HepG2 (cell line): ENCODE measurements around the gene SHTN1. TPM values are rescaled to one million over a fixed set of nuclear protein-coding genes. Genes with fewer than 3 reads are reported as not detected.

Experiments
- AGO2 ChIP-seq: fragments of 200-400 bp; formaldehyde crosslinking; optimal IDR thresholded peaks from 2 replicates; pipeline ENCODE3; 2017; ENCODE audit warnings: mild to moderate bottlenecking, low read depth, low read length, moderate library complexity
- ARNT2 ChIP-seq: sonication (generic); formaldehyde crosslinking; IDR thresholded peaks from 2 replicates; pipeline ENCODE4 v1.8.0; 2022; ENCODE audit warnings: mild to moderate bottlenecking, low read depth, missing genetic modification reagents, moderate library complexity
- BORCS8-MEF2B ChIP-seq: sonication (generic); formaldehyde crosslinking; IDR thresholded peaks from 2 replicates; pipeline ENCODE4 v1.8.0; 2022; ENCODE audit warnings: mild to moderate bottlenecking, missing genetic modification reagents
- HBP1 ChIP-seq: IDR thresholded peaks from 2 replicates; pipeline ENCODE4 v1.6.1; 2016; ENCODE audit warnings: low read depth, control low read depth
- MAX ChIP-seq: IDR thresholded peaks from 2 replicates; pipeline ENCODE4 v1.6.1; 2012; ENCODE audit warnings: inconsistent platforms
- MED13 ChIP-seq: sonication (generic); formaldehyde crosslinking; IDR thresholded peaks from 2 replicates; pipeline ENCODE4 v1.5.0; 2020; ENCODE audit warnings: missing genetic modification reagents
- MED8 ChIP-seq: sonication (generic); formaldehyde crosslinking; IDR thresholded peaks from 2 replicates; pipeline ENCODE4 v1.8.1; 2023; ENCODE audit warnings: mild to moderate bottlenecking, missing genetic modification reagents; ENCODE audit not compliant: insufficient replicate concordance
- NFAT5 ChIP-seq: sonication (generic); formaldehyde crosslinking; IDR thresholded peaks from 2 replicates; pipeline ENCODE4 v1.4.0; 2020; ENCODE audit warnings: missing genetic modification reagents
- NFATC3 ChIP-seq: sonication (generic); formaldehyde crosslinking; IDR thresholded peaks from 2 replicates; pipeline ENCODE4 v1.5.1; 2020; ENCODE audit warnings: mild to moderate bottlenecking, missing genetic modification reagents
- NFRKB ChIP-seq: fragments of 450-650 bp; IDR thresholded peaks from 2 replicates; pipeline ENCODE4 v1.6.1; 2017
- REL ChIP-seq: sonication (generic); formaldehyde crosslinking; conservative IDR thresholded peaks from 2 replicates; pipeline ENCODE4 v1.8.0; 2022; ENCODE audit warnings: mild to moderate bottlenecking, missing genetic modification reagents, moderate library complexity
- RNF219 ChIP-seq: sonication (generic); formaldehyde crosslinking; IDR thresholded peaks from 2 replicates; pipeline ENCODE4 v1.5.0; 2020; ENCODE audit warnings: mild to moderate bottlenecking, missing genetic modification reagents
- SP1 ChIP-seq, 2 experiments: fragments of 450-650 bp in 1 of 2; sonication (generic) in 1 of 2; formaldehyde crosslinking in 1 of 2; IDR thresholded peaks; 2 replicates each; pipeline versions ENCODE4 v1.4.0 to v1.6.1; 2016 to 2020; ENCODE audit warnings: missing genetic modification reagents in 1 of 2
- TOE1 ChIP-seq: sonication (generic); formaldehyde crosslinking; IDR thresholded peaks from 2 replicates; pipeline ENCODE4 v1.4.0; 2020; ENCODE audit warnings: mild to moderate bottlenecking, missing genetic modification reagents
- ZNF282 ChIP-seq: fragments of 450-650 bp; IDR thresholded peaks from 2 replicates; pipeline ENCODE4 v1.6.1; 2018; ENCODE audit not compliant: partially characterized antibody
- ZNF431 ChIP-seq: sonication (generic); formaldehyde crosslinking; IDR thresholded peaks from 2 replicates; pipeline ENCODE4 v1.9.0; 2022; ENCODE audit warnings: missing genetic modification reagents, low read depth, mild to moderate bottlenecking, borderline replicate concordance
- ZNF737 ChIP-seq: sonication (generic); formaldehyde crosslinking; IDR thresholded peaks from 2 replicates; pipeline ENCODE4 v1.5.0; 2020; ENCODE audit warnings: missing genetic modification reagents, mild to moderate bottlenecking, borderline replicate concordance
- ZNF777 ChIP-seq: sonication (generic); formaldehyde crosslinking; IDR thresholded peaks from 2 replicates; pipeline ENCODE4 v1.4.0; 2020; ENCODE audit warnings: missing genetic modification reagents
- ZSCAN20 ChIP-seq: sonication (generic); formaldehyde crosslinking; IDR thresholded peaks from 2 replicates; pipeline ENCODE4 v1.4.0; 2020; ENCODE audit warnings: missing genetic modification reagents, mild to moderate bottlenecking, borderline replicate concordance
- polyA plus RNA-seq, 8 experiments: library from polyadenylated mRNA; depleted of rRNA in 3 of 8; stranded (reverse) in 7 of 8; unstranded in 1 of 8; fragments of >200 nt; fragmentation: Illumina TruSeq in 4 of 8; extraction: Trizol in 4 of 8; gene quantifications; 2 replicates each; pipeline versions ENCODE4 v1.2.1 to v1.2.3, GENCODE V29; 2011 to 2016; ENCODE audit warnings: low read depth in 4 of 8, missing spikeins in 1 of 8, mixed read lengths in 1 of 8; ENCODE audit not compliant: insufficient read depth in 1 of 8
- total RNA-seq, 5 experiments: library from RNA; depleted of rRNA; stranded (reverse); fragments of >200 nt; fragmentation: Illumina TruSeq; extraction: Trizol; gene quantifications; 2 replicates each; pipeline ENCODE4 v1.2.3, GENCODE V29; 2016; ENCODE audit warnings: low read depth in 1 of 5
- TF ChIP-seq, protein P1 (sequence below), 2 experiments: fragments of 450-650 bp in 1 of 2; sonication (generic) in 1 of 2; formaldehyde crosslinking; IDR thresholded peaks; 2 replicates each; pipeline versions ENCODE4 v1.5.0 to v1.8.0; 2020 to 2022; ENCODE audit warnings: mild to moderate bottlenecking in 1 of 2, missing genetic modification reagents in 1 of 2

SHTN1 gene
- total and polyA plus RNA-seq, 2 of the 13 experiments (the other 11 are each of a cell fraction or from before 2014, with no cell fraction given): 11.3 to 15.6 TPM

DNA sequence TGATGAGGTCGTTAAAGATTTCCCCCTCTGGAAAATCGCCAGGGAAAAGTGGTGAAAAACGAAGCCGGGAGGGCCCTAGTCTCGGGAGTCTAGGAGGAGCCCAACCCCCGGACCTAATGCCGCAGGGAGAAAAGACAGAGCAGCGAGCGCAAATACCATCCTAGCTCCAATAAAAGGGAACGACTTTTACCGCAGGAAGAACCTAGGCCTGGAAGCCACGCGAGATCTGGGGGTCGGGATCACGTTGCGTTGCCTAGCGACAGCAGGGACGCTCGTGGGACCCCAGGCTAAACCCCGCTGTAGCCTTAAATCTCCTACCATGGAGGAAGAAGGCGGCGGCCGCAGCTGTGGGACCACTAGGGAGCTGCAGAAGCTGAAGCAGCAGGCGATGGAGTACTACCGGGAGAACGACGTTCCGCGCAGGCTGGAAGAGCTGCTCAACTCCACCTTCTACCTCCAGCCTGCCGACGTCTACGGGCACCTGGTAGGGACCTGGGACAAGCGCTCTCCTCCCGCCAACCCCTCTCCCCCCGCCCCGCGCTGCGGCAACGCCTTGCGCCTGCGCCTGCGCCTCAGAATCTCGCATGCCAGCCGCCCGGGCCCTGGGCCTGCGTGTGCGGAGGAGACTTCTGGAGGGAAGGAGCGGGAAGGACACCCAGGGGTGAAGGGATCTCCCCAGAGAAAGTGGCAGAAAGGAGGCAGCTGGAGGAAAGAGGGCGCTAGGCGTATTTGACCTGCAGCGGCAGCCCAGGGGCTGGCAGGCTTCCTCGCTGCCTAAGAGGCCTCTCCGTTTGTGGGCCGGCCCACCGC, 155.5 kb downstream of the SHTN1 start, which contains the start of gene ENO4 (continued):
- no peak for TF ChIP-seq ZSCAN20
- no peak for TF ChIP-seq BORCS8-MEF2B (CRISPR knock-in tag)
- TF ChIP-seq ZNF282: no peak
- TF ChIP-seq MAX: peak; percentile 53
- TF ChIP-seq NFAT5: no peak
- TF ChIP-seq ZNF431 (CRISPR knock-in tag): no peak
- no peak for TF ChIP-seq AGO2
- TF ChIP-seq MED8 (CRISPR knock-in tag): no peak
- TF ChIP-seq HBP1 (CRISPR knock-in tag): no peak
- no peak for TF ChIP-seq SP1 (IDR thresholded peaks at IDR 0.05)
- TF ChIP-seq SP1 (CRISPR knock-in tag; IDR thresholded peaks at IDR 0.05): no peak
- no peak for TF ChIP-seq ZNF777 (CRISPR knock-in tag)
- no peak for TF ChIP-seq TOE1
- TF ChIP-seq, protein P1, sequence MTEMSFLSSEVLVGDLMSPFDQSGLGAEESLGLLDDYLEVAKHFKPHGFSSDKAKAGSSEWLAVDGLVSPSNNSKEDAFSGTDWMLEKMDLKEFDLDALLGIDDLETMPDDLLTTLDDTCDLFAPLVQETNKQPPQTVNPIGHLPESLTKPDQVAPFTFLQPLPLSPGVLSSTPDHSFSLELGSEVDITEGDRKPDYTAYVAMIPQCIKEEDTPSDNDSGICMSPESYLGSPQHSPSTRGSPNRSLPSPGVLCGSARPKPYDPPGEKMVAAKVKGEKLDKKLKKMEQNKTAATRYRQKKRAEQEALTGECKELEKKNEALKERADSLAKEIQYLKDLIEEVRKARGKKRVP (CRISPR knock-in tag; IDR thresholded peaks at IDR 0.05): no peak
- no peak for TF ChIP-seq REL (CRISPR knock-in tag)
- no peak for TF ChIP-seq NFATC3 (CRISPR knock-in tag)
- TF ChIP-seq RNF219: no peak
- TF ChIP-seq ZNF737 (CRISPR knock-in tag): no peak
- no peak for TF ChIP-seq MED13 (CRISPR knock-in tag)
- TF ChIP-seq NFRKB: no peak
- TF ChIP-seq ARNT2 (CRISPR knock-in tag): no peak
